Osteocyte (in vitro differentiated cells): ENCODE measurements around the gene CLPTM1L. TPM values are rescaled to one million over a fixed set of nuclear protein-coding genes. Genes with fewer than 3 reads are reported as not detected.

Source experiments
- DNase-seq: peaks from one replicate; pipeline ENCODE4 v3.0.0; 2021; ENCODE audit warnings: mixed read lengths; ENCODE audit not compliant: unreplicated experiment; ENCODE audit errors: extremely low spot score
- H3K27ac Mint-ChIP-seq: one replicate; pipeline ENCODE4 v1.8.0; 2021; ENCODE audit warnings: mild to moderate bottlenecking, mixed read lengths; ENCODE audit not compliant: unreplicated experiment
- H3K27me3 Mint-ChIP-seq: one replicate; pipeline ENCODE4 v1.8.0; 2021; ENCODE audit warnings: mixed read lengths; ENCODE audit not compliant: unreplicated experiment
- H3K36me3 Mint-ChIP-seq: one replicate; pipeline ENCODE4 v1.8.0; 2021; ENCODE audit warnings: mixed read lengths; ENCODE audit not compliant: unreplicated experiment
- H3K4me1 Mint-ChIP-seq: one replicate; pipeline ENCODE4 v1.8.0; 2021; ENCODE audit warnings: mixed read lengths; ENCODE audit not compliant: unreplicated experiment
- H3K4me3 Mint-ChIP-seq: one replicate; pipeline ENCODE4 v1.8.0; 2021; ENCODE audit warnings: mild to moderate bottlenecking, moderate library complexity, mixed read lengths; ENCODE audit not compliant: unreplicated experiment
- H3K9me3 Mint-ChIP-seq: one replicate; pipeline ENCODE4 v1.8.0; 2021; ENCODE audit warnings: mixed read lengths; ENCODE audit not compliant: unreplicated experiment
- total RNA-seq: library from RNA; stranded (reverse); gene quantifications from 2 replicates; pipeline ENCODE4 v1.2.1, GENCODE V29; 2021
- TF ChIP-seq, protein P1 (sequence below): fragments of 200-600 bp; sonication (generic); IDR thresholded peaks from 2 replicates; pipeline ENCODE4 v1.5.0; 2021; ENCODE audit warnings: antibody characterized with exemption, mild to moderate bottlenecking, moderate library complexity

CLPTM1L gene
- total RNA-seq, 1 donor from 2014 or later, result 93.1 TPM

- TF ChIP-seq, protein P1, sequence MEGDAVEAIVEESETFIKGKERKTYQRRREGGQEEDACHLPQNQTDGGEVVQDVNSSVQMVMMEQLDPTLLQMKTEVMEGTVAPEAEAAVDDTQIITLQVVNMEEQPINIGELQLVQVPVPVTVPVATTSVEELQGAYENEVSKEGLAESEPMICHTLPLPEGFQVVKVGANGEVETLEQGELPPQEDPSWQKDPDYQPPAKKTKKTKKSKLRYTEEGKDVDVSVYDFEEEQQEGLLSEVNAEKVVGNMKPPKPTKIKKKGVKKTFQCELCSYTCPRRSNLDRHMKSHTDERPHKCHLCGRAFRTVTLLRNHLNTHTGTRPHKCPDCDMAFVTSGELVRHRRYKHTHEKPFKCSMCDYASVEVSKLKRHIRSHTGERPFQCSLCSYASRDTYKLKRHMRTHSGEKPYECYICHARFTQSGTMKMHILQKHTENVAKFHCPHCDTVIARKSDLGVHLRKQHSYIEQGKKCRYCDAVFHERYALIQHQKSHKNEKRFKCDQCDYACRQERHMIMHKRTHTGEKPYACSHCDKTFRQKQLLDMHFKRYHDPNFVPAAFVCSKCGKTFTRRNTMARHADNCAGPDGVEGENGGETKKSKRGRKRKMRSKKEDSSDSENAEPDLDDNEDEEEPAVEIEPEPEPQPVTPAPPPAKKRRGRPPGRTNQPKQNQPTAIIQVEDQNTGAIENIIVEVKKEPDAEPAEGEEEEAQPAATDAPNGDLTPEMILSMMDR, result no peak
- no peak for DNase-seq
- Mint-ChIP-seq H3K27ac (no peak overlapping the region), H3K36me3 (peaks cover 25% of the 10 kb centered on the region), H3K9me3 (no peaks in the 10 kb centered on the region), H3K4me3 (no peak overlapping the region), H3K27me3 (no peaks in the 10 kb centered on the region), H3K4me1 (peaks cover 6% of the 10 kb centered on the region)
Observed at GRCh38 chr5:1338506-1339070, 6.3 kb downstream of the CLPTM1L start.

DNA sequence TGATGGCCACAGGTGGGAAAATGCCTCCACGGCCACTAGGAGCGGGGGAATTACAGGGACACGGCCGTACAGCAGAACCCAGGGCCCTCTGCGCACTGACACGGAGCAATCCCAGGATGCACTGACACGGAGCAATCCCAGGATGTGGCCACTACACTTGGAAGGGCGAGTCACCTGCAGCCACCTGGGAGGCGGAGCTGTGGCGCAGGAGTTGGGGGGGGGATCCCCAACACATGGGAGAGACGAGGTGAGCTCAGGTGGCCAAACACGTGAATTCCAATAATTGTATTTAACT, 6.8 kb downstream of the CLPTM1L start:
- no peak for DNase-seq
- no peak overlapping the region for H3K27ac Mint-ChIP-seq
- no peaks in the 10 kb centered on the region for H3K27me3 Mint-ChIP-seq
- peaks cover 22% of the 10 kb centered on the region for H3K36me3 Mint-ChIP-seq
- H3K9me3 Mint-ChIP-seq, result no peaks in the 10 kb centered on the region
- H3K4me3 Mint-ChIP-seq, result no peak overlapping the region
- H3K4me1 Mint-ChIP-seq, result peaks cover 2% of the 10 kb centered on the region
- TF ChIP-seq, protein P1, result no peak

GRCh38 chr5:1337489-1338195, 7.3 kb downstream of the CLPTM1L start:
- no peaks in the 10 kb centered on the region for H3K4me1 Mint-ChIP-seq
- H3K36me3 Mint-ChIP-seq, result peaks cover 21% of the 10 kb centered on the region
- no peak overlapping the region for H3K4me3 Mint-ChIP-seq
- no peaks in the 10 kb centered on the region for H3K9me3 Mint-ChIP-seq
- DNase-seq, result no peak
- TF ChIP-seq, protein P1, result no peak
- H3K27ac Mint-ChIP-seq, result no peak overlapping the region
- H3K27me3 Mint-ChIP-seq, result no peaks in the 10 kb centered on the region

GRCh38 chr5:1336749-1337488, 8.0 kb downstream of the CLPTM1L start:
- Mint-ChIP-seq H3K27ac (no peak overlapping the region), H3K27me3 (no peaks in the 10 kb centered on the region), H3K4me3 (no peak overlapping the region), H3K4me1 (no peaks in the 10 kb centered on the region), H3K9me3 (no peaks in the 10 kb centered on the region), H3K36me3 (peaks cover 26% of the 10 kb centered on the region)
- no peak for DNase-seq
- TF ChIP-seq, protein P1, result no peak

DNA sequence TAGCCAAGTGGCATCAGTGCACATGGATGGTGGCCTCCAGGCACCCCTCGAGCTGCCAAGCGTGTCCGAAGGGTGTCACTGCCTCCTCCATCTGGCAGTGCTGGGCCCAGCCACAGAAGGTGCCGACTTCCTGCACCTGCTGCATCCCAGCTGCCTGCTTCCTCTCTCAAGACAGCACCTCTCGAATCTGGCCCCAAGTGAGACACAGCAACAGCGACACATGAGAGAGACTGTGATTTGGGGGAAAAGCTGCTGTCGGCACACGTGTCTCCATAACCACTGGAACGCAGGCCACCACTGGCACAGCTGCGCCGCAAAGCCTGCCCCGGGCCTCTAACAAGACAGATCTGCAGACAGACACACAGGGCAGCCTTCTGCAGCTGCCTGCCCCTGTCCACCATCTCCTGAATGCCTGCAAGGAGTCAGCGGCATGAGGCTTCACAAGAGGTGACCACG, 8.8 kb downstream of the CLPTM1L start:
- no peak for DNase-seq
- H3K36me3 Mint-ChIP-seq, result peaks cover 24% of the 10 kb centered on the region
- H3K27ac Mint-ChIP-seq, result no peak overlapping the region
- no peaks in the 10 kb centered on the region for H3K27me3 Mint-ChIP-seq
- no peaks in the 10 kb centered on the region for H3K4me1 Mint-ChIP-seq
- TF ChIP-seq, protein P1, result no peak
- H3K9me3 Mint-ChIP-seq, result no peaks in the 10 kb centered on the region
- no peak overlapping the region for H3K4me3 Mint-ChIP-seq
